Sigmoid colon (tissue), 7 donors: ENCODE measurements around the gene KLHL12. TPM values are rescaled to one million over a fixed set of nuclear protein-coding genes. Genes with fewer than 3 reads are reported as not detected.
A peak's percentile ranks its signal among the peaks of the same experiment; 100 is the strongest.

ENCODE experiments used
- DNase-seq: peaks from one replicate; pipeline ENCODE4 v3.0.0-alpha.2; 2019
- H3K27ac ChIP-seq, 4 donors: fragments of 200-600 bp; sonication (generic); one replicate each; pipeline ENCODE4 v1.5.1; 2016 to 2019; ENCODE audit warnings: mild to moderate bottlenecking in 1 of 4
- H3K27me3 ChIP-seq, 3 donors: fragments of 200-600 bp; sonication (generic); one replicate each; pipeline ENCODE4 v1.5.1; 2019; ENCODE audit warnings: mild to moderate bottlenecking in 1 of 3
- H3K36me3 ChIP-seq, 4 donors: fragments of 200-600 bp; sonication (generic); one replicate each; pipeline ENCODE4 v1.5.1; 2016 to 2019
- H3K4me1 ChIP-seq, 4 donors: fragments of 200-600 bp; sonication (generic); one replicate each; pipeline ENCODE4 v1.5.1; 2017 to 2019
- H3K4me3 ChIP-seq, 4 donors: fragments of 200-600 bp; sonication (generic); one replicate each; pipeline ENCODE4 v1.5.1; 2017 to 2019; ENCODE audit warnings: mild to moderate bottlenecking in 2 of 4, moderate library complexity in 1 of 4
- H3K9me3 ChIP-seq, 4 donors: fragments of 200-600 bp in 3 of 4; sonication (generic) in 3 of 4; one replicate each; pipeline versions ENCODE4 v1.5.1 to v1.6.1; 2013 to 2019
- EP300 ChIP-seq, 4 donors: sonication (generic); formaldehyde crosslinking; IDR thresholded peaks; one replicate each; pipeline ENCODE4 v1.6.1; 2017; ENCODE audit warnings: antibody characterized with exemption in 4 of 4
- POLR2A ChIP-seq, 2 donors: fragments of 450-650 bp; IDR thresholded peaks; one replicate each; pipeline ENCODE4 v1.6.1; 2016; ENCODE audit warnings: antibody characterized with exemption in 2 of 2, mild to moderate bottlenecking in 2 of 2, moderate library complexity in 2 of 2
- POLR2AphosphoS5 ChIP-seq, 4 donors: sonication (generic); formaldehyde crosslinking; IDR thresholded peaks; one replicate each; pipeline ENCODE4 v1.6.1; 2017; ENCODE audit warnings: antibody characterized with exemption in 4 of 4
- WGBS, 2 donors: extraction: QIAGEN DNeasy Blood & Tissue Kit; methylation state at CpG; one replicate each; pipeline ENCODE4 v1.1.7; 2013; 5-methylcytosine and 5-hydroxymethylcytosine counted together
- intact Hi-C: fragments of 100-400 bp; cut with DNase I; formaldehyde crosslinking; loops from one replicate; pipeline ENCODE4 v1.15.1; 2023
- polyA plus RNA-seq, 3 donors: library from polyadenylated mRNA; stranded (reverse); fragments of 200-250 nt; gene quantifications; one replicate each; pipeline ENCODE4 v1.2.3, GENCODE V29; 2013
- total RNA-seq, 4 donors: library from RNA; depleted of rRNA; stranded (reverse); fragments of >200 nt; gene quantifications; one replicate each; pipeline ENCODE4 v1.1.0, GENCODE V29; 2016
- TF ChIP-seq, protein P1 (sequence below), 4 experiments: fragments of 450-650 bp in 3 of 4; fragments of 200-600 bp in 1 of 4; IDR thresholded peaks; one replicate each; pipeline ENCODE4 v1.5.1; 2016 to 2019; ENCODE audit warnings: antibody characterized with exemption in 4 of 4, mild to moderate bottlenecking in 3 of 4, moderate library complexity in 2 of 4
- donor health status: healthy with polysubstance abuse.
- donor health status: Bipolar disorder and iron deficiency.
- donor health status: healthy.

KLHL12 gene
- total and polyA plus RNA-seq, 7 donors: 12.9 to 27.0 (median 18.3) TPM

DNA sequence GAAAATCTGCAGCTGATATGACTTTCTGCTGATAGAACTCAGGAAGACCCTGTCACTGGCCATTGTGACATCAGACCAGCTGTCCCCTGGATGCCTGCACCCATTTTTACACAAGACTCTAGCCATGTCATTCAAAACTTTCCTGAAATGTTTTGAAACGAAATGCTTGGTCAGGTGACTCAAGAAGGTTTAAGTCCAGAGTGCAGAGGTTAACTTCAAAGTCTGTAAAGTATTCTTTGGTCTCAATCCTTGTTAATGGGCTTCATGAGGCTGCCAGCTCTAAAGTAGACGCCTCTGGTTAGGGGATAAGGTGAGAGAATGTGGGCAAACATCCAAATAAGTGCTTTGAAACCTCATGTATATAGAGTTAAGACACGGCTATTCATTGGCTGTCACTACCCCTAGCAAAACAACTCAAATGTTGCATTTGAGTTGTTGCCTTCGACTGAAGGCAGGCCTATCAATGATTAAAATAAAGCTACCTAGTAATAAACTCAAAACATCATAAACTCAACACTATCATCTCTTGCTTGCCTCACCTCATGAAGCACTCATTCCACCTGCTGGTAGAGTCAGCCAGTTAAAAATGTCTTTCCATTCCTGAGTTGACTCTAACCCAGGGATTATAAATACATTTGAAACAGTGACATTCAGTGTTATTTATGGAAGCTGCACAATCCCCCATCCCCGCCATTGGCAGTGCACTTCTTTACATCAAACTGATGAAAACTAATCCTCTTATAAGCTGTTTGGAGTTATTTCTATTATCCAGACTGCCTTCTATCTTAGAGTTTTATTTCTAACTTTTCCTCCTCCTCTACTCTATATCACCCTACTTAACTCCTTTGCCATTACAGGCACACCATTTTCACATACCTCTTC, 64.1 kb downstream of the KLHL12 start:
- peaks cover 0 to 13% (median 13%) of the 10 kb centered on the region in 4 donors for H3K4me1 ChIP-seq
- TF ChIP-seq, protein P1, sequence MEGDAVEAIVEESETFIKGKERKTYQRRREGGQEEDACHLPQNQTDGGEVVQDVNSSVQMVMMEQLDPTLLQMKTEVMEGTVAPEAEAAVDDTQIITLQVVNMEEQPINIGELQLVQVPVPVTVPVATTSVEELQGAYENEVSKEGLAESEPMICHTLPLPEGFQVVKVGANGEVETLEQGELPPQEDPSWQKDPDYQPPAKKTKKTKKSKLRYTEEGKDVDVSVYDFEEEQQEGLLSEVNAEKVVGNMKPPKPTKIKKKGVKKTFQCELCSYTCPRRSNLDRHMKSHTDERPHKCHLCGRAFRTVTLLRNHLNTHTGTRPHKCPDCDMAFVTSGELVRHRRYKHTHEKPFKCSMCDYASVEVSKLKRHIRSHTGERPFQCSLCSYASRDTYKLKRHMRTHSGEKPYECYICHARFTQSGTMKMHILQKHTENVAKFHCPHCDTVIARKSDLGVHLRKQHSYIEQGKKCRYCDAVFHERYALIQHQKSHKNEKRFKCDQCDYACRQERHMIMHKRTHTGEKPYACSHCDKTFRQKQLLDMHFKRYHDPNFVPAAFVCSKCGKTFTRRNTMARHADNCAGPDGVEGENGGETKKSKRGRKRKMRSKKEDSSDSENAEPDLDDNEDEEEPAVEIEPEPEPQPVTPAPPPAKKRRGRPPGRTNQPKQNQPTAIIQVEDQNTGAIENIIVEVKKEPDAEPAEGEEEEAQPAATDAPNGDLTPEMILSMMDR (IDR thresholded peaks at IDR 0.05): no peak
- TF ChIP-seq EP300 (IDR thresholded peaks at IDR 0.05) (no peak), POLR2A (IDR thresholded peaks at IDR 0.05) (no peak)
- no peaks in the 10 kb centered on the region for H3K36me3 ChIP-seq
- 20 to 70% methylated on average over 5 of the region's 5 CpGs for WGBS, 2 donors
- no peak for DNase-seq
- H3K4me3 ChIP-seq: no peak overlapping the region
- no peaks in the 10 kb centered on the region for H3K27me3 ChIP-seq
- H3K27ac ChIP-seq: no peak overlapping the region
- intact Hi-C loops: no loop called here
- H3K9me3 ChIP-seq: no peaks in the 10 kb centered on the region

DNA sequence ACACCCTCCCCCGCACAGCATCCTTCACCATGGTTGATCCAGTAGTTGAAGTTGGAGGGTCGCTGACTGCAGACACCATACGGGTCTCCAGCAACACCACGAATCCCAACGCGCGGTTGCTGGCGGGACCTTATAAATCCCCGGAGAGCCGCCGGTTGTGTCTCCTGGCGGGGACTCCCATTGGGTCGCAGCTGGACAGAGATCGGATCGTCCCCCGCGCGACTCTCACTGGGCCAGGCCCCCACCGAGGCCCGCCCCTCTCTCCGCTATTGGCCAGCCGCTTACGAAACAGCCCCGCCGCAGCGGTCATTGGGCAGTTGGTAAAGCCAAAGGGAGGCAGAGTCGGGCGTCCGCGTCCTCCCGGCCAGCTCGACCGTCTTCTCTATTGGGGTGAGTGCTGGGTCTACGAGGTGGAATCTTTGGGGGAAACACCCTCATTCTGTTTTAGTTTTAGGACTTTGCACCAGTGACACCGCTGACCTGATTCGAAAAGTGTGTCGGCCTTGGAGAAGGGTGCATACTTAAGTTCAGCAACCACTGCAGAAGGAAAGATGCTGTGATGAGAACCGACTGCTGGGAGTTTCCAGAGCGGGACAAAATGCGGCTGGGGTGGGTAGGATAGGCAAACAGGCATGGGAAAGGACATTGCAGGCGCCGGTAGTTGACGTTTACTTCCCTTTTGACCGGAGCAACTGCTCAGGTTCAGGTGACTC, 65.5 kb downstream of the KLHL12 start:
- TF ChIP-seq, protein P1 (IDR thresholded peaks at IDR 0.05): no peak
- TF ChIP-seq POLR2AphosphoS5 (IDR thresholded peaks at IDR 0.05): peak; percentile 45 to 92 (median 59)
- no peak for TF ChIP-seq EP300 (IDR thresholded peaks at IDR 0.05)
- TF ChIP-seq POLR2A (IDR thresholded peaks at IDR 0.05): peak in 1 of 2 donors; percentile 23
- Histone ChIP-seq H3K4me1 (peaks cover 0 to 13% (median 13%) of the 10 kb centered on the region in 4 donors), H3K9me3 (no peaks in the 10 kb centered on the region), H3K4me3 (peak overlapping the region; percentile 53 to 89 (median 69)), H3K27me3 (no peaks in the 10 kb centered on the region), H3K36me3 (no peaks in the 10 kb centered on the region), H3K27ac (peak overlapping the region; percentile 54 to 74 (median 66))
- intact Hi-C loops: loop anchor here (1.0 to 2.0 kb wide), 2 partner anchors 27 to 51 kb away; partner anchors contain the start of genes PCAT6 and RABIF
- peak; percentile 96 for DNase-seq
- 1% methylated on average over 44 of the region's 44 CpGs for WGBS, 2 donors

GRCh38 chr1:202860744-202861419, 66.2 kb downstream of the KLHL12 start:
- Histone ChIP-seq H3K27me3 (no peaks in the 10 kb centered on the region), H3K27ac (peak overlapping the region; percentile 54 to 74 (median 66)), H3K4me3 (peak overlapping the region; percentile 53 to 89 (median 69)), H3K36me3 (no peaks in the 10 kb centered on the region), H3K4me1 (peaks cover 0 to 13% (median 13%) of the 10 kb centered on the region in 4 donors), H3K9me3 (no peaks in the 10 kb centered on the region)
- no peak for TF ChIP-seq POLR2A (IDR thresholded peaks at IDR 0.05)
- TF ChIP-seq, protein P1 (IDR thresholded peaks at IDR 0.05): no peak
- no peak for TF ChIP-seq EP300 (IDR thresholded peaks at IDR 0.05)
- TF ChIP-seq POLR2AphosphoS5 (IDR thresholded peaks at IDR 0.05): no peak
- 1 to 3% methylated on average over 50 of the region's 50 CpGs for WGBS, 2 donors
- peak; percentile 77 for DNase-seq
- intact Hi-C loops: loop anchor here (1.0 to 2.0 kb wide), 2 partner anchors 28 to 51 kb away; partner anchors contain the start of genes PCAT6 and RABIF

GRCh38 chr1:202858789-202859414, 68.1 kb downstream of the KLHL12 start:
- Histone ChIP-seq H3K9me3 (no peaks in the 10 kb centered on the region), H3K27ac (peak overlapping the region; percentile 10 to 70 (median 61)), H3K4me1 (peaks cover 0 to 13% (median 13%) of the 10 kb centered on the region in 4 donors), H3K4me3 (no peak overlapping the region), H3K36me3 (no peaks in the 10 kb centered on the region), H3K27me3 (no peaks in the 10 kb centered on the region)
- 64 to 79% methylated on average over 10 of the region's 10 CpGs for WGBS, 2 donors
- peak; percentile 73 for DNase-seq
- intact Hi-C loops: no loop called here
- no peak for TF ChIP-seq POLR2A (IDR thresholded peaks at IDR 0.05)
- TF ChIP-seq, protein P1 (IDR thresholded peaks at IDR 0.05): no peak
- TF ChIP-seq POLR2AphosphoS5 (IDR thresholded peaks at IDR 0.05): no peak
- no peak for TF ChIP-seq EP300 (IDR thresholded peaks at IDR 0.05)
